ENCODE measurements around the gene PEAR1.

GRCh38 chr1:156846643-156847042 lies 46.9 kb upstream of the PEAR1 start:
- TF ChIP-seq CTCF (conservative IDR thresholded peaks at IDR 0.05) (no peak), EZH2 (IDR thresholded peaks at IDR 0.05; ENCODE audit: low read depth) (no peak)
